ENCODE data around the gene FRMD6. TPM values are rescaled to one million over a fixed set of nuclear protein-coding genes. Genes with fewer than 3 reads are reported as not detected.

The FRMD6 gene
- polyA plus RNA-seq, 4 donors = 0.45 to 6.2 (median 3.2) TPM

DNA sequence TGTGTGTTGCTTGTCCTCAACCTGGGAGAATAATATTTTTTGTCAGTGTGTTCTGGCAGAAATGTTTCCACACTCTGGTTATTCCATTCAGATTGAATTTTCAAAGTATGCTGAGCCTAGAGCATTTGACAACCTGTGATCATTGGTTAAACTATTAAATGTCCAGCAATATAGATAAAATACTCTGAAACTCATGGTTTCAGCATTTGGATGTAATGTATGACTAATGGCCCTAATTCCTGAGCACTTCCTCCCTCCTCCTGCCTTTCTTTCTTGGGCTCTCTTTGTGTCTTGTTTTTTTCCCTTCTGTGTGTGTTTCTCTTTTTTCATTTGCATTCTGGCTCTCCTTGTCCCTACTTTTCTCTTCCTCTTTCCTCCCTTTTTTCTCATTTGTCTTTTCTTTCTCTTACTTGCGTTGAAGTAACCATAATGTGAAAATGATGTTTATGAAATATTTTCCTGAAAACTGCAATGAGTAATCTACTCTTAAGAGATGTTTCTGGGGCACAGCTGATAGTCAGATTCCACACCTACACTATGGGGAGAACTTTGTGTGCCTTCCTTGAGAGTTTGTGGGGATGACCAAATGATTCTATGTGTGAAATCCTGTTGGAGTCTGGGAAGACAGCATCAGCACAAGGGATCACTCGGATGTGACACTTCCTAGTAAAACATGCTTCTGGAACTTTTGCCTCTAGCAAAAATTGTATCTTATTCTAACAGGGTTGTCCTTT lies 74.6 kb downstream of the FRMD6 start:
- no peak overlapping the region for H3K4me3 ChIP-seq (ENCODE audit: low read depth in 1 of 3, low read length in 3 of 3)
- H3K36me3 ChIP-seq (ENCODE audit: control insufficient read depth in 3 of 3, insufficient read depth in 2 of 3, low read depth in 1 of 3, low read length in 3 of 3) = peaks cover 0 to 8% (median 2%) of the 10 kb centered on the region in 3 donors
- H3K27me3 ChIP-seq (ENCODE audit: control insufficient read depth in 3 of 3, insufficient read depth in 3 of 3, low read length in 3 of 3) = no peaks in the 10 kb centered on the region
- no peak overlapping the region for H3K27ac ChIP-seq (ENCODE audit: low read depth in 1 of 3, low read length in 2 of 3)
- no peaks in the 10 kb centered on the region for H3K9me3 ChIP-seq (ENCODE audit: control insufficient read depth in 2 of 2, insufficient read depth in 1 of 2, low read depth in 1 of 2, low read length in 1 of 2)
- H3K4me1 ChIP-seq (ENCODE audit: control insufficient read depth in 3 of 3, insufficient read depth in 2 of 3, low read depth in 1 of 3, low read length in 2 of 3) = no peaks in the 10 kb centered on the region
- DNase-seq = no peak
- 93 to 98% (median 98%) methylated on average over 2 of the region's 2 CpGs for WGBS, 3 donors
- FAIRE-seq = no peak

DNA sequence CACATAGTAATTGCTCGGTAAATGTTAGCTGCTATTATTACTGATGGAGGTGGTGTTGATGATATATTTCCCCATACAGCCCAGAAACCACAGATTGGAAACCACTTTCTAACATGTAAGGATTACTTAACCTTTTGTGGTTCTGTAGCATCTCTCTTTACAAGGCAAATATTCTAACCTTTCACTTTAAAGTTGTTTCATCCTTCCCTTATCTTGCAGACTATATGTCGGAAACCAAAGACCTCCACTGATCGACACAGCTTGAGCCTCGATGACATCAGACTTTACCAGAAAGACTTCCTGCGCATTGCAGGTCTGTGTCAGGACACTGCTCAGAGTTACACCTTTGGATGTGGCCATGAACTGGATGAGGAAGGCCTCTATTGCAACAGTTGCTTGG lies 75.8 kb downstream of the FRMD6 start:
- no peak overlapping the region for H3K4me3 ChIP-seq (ENCODE audit: low read depth in 1 of 3, low read length in 3 of 3)
- no peaks in the 10 kb centered on the region for H3K9me3 ChIP-seq (ENCODE audit: control insufficient read depth in 2 of 2, insufficient read depth in 1 of 2, low read depth in 1 of 2, low read length in 1 of 2)
- DNase-seq (no peak), FAIRE-seq (no peak)
- H3K27ac ChIP-seq (ENCODE audit: low read depth in 1 of 3, low read length in 2 of 3) = no peak overlapping the region
- no peaks in the 10 kb centered on the region for H3K4me1 ChIP-seq (ENCODE audit: control insufficient read depth in 3 of 3, insufficient read depth in 2 of 3, low read depth in 1 of 3, low read length in 2 of 3)
- 89 to 93% (median 92%) methylated on average over 5 of the region's 5 CpGs for WGBS, 3 donors
- H3K27me3 ChIP-seq (ENCODE audit: control insufficient read depth in 3 of 3, insufficient read depth in 3 of 3, low read length in 3 of 3) = no peaks in the 10 kb centered on the region
- H3K36me3 ChIP-seq (ENCODE audit: control insufficient read depth in 3 of 3, insufficient read depth in 2 of 3, low read depth in 1 of 3, low read length in 3 of 3) = peaks cover 0 to 5% (median 2%) of the 10 kb centered on the region in 3 donors

- Histone ChIP-seq H3K27ac (ENCODE audit: low read depth in 1 of 3, low read length in 2 of 3) (no peak overlapping the region), H3K4me3 (ENCODE audit: low read depth in 1 of 3, low read length in 3 of 3) (no peak overlapping the region), H3K36me3 (ENCODE audit: control insufficient read depth in 3 of 3, insufficient read depth in 2 of 3, low read depth in 1 of 3, low read length in 3 of 3) (no peaks in the 10 kb centered on the region), H3K4me1 (ENCODE audit: control insufficient read depth in 3 of 3, insufficient read depth in 2 of 3, low read depth in 1 of 3, low read length in 2 of 3) (no peaks in the 10 kb centered on the region), H3K9me3 (ENCODE audit: control insufficient read depth in 2 of 2, insufficient read depth in 1 of 2, low read depth in 1 of 2, low read length in 1 of 2) (no peaks in the 10 kb centered on the region), H3K27me3 (ENCODE audit: control insufficient read depth in 3 of 3, insufficient read depth in 3 of 3, low read length in 3 of 3) (no peaks in the 10 kb centered on the region)
- no peak for DNase-seq
- WGBS, 3 donors = 94 to 100% (median 98%) methylated on average over 1 of the region's 1 CpG
- no peak for FAIRE-seq
These were observed 78.4 kb downstream of the FRMD6 start for GRCh38 chr14:51730098-51730497.

DNA sequence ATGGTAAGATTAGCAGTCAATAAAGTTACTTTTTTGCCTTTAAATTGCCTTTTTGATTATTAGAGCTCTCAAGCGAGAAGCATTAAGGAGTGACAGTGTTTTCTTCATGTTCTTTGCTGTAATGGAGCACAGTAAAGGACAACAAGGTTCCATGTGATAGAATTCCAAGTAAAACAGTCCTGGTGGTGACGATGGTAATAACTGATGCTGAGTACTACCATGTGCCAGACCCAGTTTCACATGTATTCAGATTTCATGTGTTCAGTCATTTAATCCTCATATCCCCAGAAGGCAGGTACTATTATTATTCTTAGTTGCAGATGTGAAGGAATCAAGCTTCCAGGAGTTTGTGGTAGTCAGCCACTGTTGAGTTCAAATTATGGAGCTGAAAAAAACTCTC lies 79.0 kb downstream of the FRMD6 start:
- 85 to 91% (median 89%) methylated on average over 2 of the region's 2 CpGs for WGBS, 3 donors
- Histone ChIP-seq H3K27me3 (ENCODE audit: control insufficient read depth in 3 of 3, insufficient read depth in 3 of 3, low read length in 3 of 3) (no peaks in the 10 kb centered on the region), H3K4me1 (ENCODE audit: control insufficient read depth in 3 of 3, insufficient read depth in 2 of 3, low read depth in 1 of 3, low read length in 2 of 3) (no peaks in the 10 kb centered on the region), H3K36me3 (ENCODE audit: control insufficient read depth in 3 of 3, insufficient read depth in 2 of 3, low read depth in 1 of 3, low read length in 3 of 3) (no peaks in the 10 kb centered on the region), H3K9me3 (ENCODE audit: control insufficient read depth in 2 of 2, insufficient read depth in 1 of 2, low read depth in 1 of 2, low read length in 1 of 2) (no peaks in the 10 kb centered on the region), H3K27ac (ENCODE audit: low read depth in 1 of 3, low read length in 2 of 3) (no peak overlapping the region), H3K4me3 (ENCODE audit: low read depth in 1 of 3, low read length in 3 of 3) (no peak overlapping the region)
- DNase-seq (no peak), FAIRE-seq (no peak)

DNA sequence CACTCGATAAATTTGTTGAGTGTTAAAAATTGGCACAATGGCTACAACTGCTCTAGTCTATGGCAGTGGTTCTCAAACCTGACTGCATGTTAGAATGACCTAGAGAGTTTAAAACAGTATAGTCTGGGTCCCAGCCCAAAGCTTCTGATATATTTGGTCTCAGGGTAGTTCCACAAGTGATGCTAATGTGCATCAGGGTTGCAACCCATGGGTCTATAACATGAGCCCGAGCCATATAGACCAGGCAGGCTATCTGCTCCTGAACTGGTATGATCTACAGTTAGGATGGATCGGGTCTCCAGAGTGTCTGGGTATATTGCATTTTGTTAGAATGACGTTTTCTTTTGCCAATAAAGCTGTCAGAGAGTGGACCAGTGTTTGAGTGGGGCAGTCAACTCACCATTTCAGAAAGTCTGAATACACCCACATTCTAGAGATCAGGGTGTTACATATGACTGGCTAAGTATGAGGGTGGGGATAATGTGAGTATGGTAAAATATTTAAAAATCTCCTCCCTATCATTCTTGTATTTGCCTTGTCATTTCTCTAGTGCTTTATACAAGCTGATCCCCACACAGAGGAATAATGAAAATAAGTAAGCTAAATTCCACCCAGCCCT lies 80.9 kb downstream of the FRMD6 start:
- FAIRE-seq (no peak), DNase-seq (no peak)
- H3K9me3 ChIP-seq (ENCODE audit: control insufficient read depth in 2 of 2, insufficient read depth in 1 of 2, low read depth in 1 of 2, low read length in 1 of 2) = no peaks in the 10 kb centered on the region
- H3K27ac ChIP-seq (ENCODE audit: low read depth in 1 of 3, low read length in 2 of 3) = no peak overlapping the region
- H3K36me3 ChIP-seq (ENCODE audit: control insufficient read depth in 3 of 3, insufficient read depth in 2 of 3, low read depth in 1 of 3, low read length in 3 of 3) = no peaks in the 10 kb centered on the region
- no peak overlapping the region for H3K4me3 ChIP-seq (ENCODE audit: low read depth in 1 of 3, low read length in 3 of 3)
- H3K4me1 ChIP-seq (ENCODE audit: control insufficient read depth in 3 of 3, insufficient read depth in 2 of 3, low read depth in 1 of 3, low read length in 2 of 3) = no peaks in the 10 kb centered on the region
- no peaks in the 10 kb centered on the region for H3K27me3 ChIP-seq (ENCODE audit: control insufficient read depth in 3 of 3, insufficient read depth in 3 of 3, low read length in 3 of 3)
- WGBS, 3 donors = 79 to 85% (median 84%) methylated on average over 4 of the region's 4 CpGs

GRCh38 chr14:51733147-51733546 lies 81.4 kb downstream of the FRMD6 start:
- Histone ChIP-seq H3K4me3 (ENCODE audit: low read depth in 1 of 3, low read length in 3 of 3) (no peak overlapping the region), H3K27me3 (ENCODE audit: control insufficient read depth in 3 of 3, insufficient read depth in 3 of 3, low read length in 3 of 3) (no peaks in the 10 kb centered on the region), H3K4me1 (ENCODE audit: control insufficient read depth in 3 of 3, insufficient read depth in 2 of 3, low read depth in 1 of 3, low read length in 2 of 3) (no peaks in the 10 kb centered on the region), H3K36me3 (ENCODE audit: control insufficient read depth in 3 of 3, insufficient read depth in 2 of 3, low read depth in 1 of 3, low read length in 3 of 3) (no peaks in the 10 kb centered on the region), H3K27ac (ENCODE audit: low read depth in 1 of 3, low read length in 2 of 3) (no peak overlapping the region), H3K9me3 (ENCODE audit: control insufficient read depth in 2 of 2, insufficient read depth in 1 of 2, low read depth in 1 of 2, low read length in 1 of 2) (no peaks in the 10 kb centered on the region)
- WGBS, 3 donors = 53 to 72% (median 66%) methylated on average over 1 of the region's 1 CpG
- DNase-seq (no peak), FAIRE-seq (no peak)

DNA sequence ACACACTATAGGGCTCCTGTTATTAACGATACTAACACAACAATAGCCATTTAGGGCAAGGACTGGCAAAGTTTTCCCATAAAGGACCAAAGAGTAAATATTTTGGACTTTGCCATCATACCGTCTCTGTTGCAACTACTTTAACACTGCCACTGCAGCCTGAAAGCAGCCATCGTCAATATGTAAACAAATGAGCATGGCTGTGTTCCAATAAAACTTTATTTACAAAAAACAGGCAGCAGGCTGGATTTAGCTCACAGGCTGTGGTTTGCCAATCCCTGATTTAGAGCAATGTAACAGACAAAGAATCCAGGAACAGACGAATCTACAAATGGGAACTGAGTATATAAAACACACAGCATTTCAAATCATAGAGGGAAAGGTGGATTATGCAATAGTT lies 84.1 kb downstream of the FRMD6 start:
- Histone ChIP-seq H3K36me3 (ENCODE audit: control insufficient read depth in 3 of 3, insufficient read depth in 2 of 3, low read depth in 1 of 3, low read length in 3 of 3) (no peaks in the 10 kb centered on the region), H3K27ac (ENCODE audit: low read depth in 1 of 3, low read length in 2 of 3) (no peak overlapping the region), H3K27me3 (ENCODE audit: control insufficient read depth in 3 of 3, insufficient read depth in 3 of 3, low read length in 3 of 3) (no peaks in the 10 kb centered on the region), H3K4me1 (ENCODE audit: control insufficient read depth in 3 of 3, insufficient read depth in 2 of 3, low read depth in 1 of 3, low read length in 2 of 3) (no peaks in the 10 kb centered on the region), H3K4me3 (ENCODE audit: low read depth in 1 of 3, low read length in 3 of 3) (no peak overlapping the region), H3K9me3 (ENCODE audit: control insufficient read depth in 2 of 2, insufficient read depth in 1 of 2, low read depth in 1 of 2, low read length in 1 of 2) (no peaks in the 10 kb centered on the region)
- 46 to 55% (median 53%) methylated on average over 4 of the region's 4 CpGs for WGBS, 3 donors
- no peak for DNase-seq
- no peak for FAIRE-seq

GRCh38 chr14:51738754-51739153 lies 87.0 kb downstream of the FRMD6 start:
- 67 to 75% (median 69%) methylated on average over 8 of the region's 8 CpGs for WGBS, 3 donors
- Histone ChIP-seq H3K4me3 (ENCODE audit: low read depth in 1 of 3, low read length in 3 of 3) (no peak overlapping the region), H3K36me3 (ENCODE audit: control insufficient read depth in 3 of 3, insufficient read depth in 2 of 3, low read depth in 1 of 3, low read length in 3 of 3) (no peaks in the 10 kb centered on the region), H3K27ac (ENCODE audit: low read depth in 1 of 3, low read length in 2 of 3) (no peak overlapping the region), H3K9me3 (ENCODE audit: control insufficient read depth in 2 of 2, insufficient read depth in 1 of 2, low read depth in 1 of 2, low read length in 1 of 2) (peaks cover 0 to 4% of the 10 kb centered on the region in 2 donors), H3K4me1 (ENCODE audit: control insufficient read depth in 3 of 3, insufficient read depth in 2 of 3, low read depth in 1 of 3, low read length in 2 of 3) (no peaks in the 10 kb centered on the region), H3K27me3 (ENCODE audit: control insufficient read depth in 3 of 3, insufficient read depth in 3 of 3, low read length in 3 of 3) (no peaks in the 10 kb centered on the region)
- no peak for FAIRE-seq
- DNase-seq = no peak
